MM.1S (cell line): ENCODE measurements around the gene TMEM31.
"Not testable (repeated sequence)": the region's sequence is repeated elsewhere in the genome, so short reads cannot be mapped to it uniquely, and the experiment has no call there.

Source experiments
- DNase-seq: peaks from one replicate; pipeline ENCODE4 v3.0.0-alpha.2; 2015
- H2AFZ ChIP-seq: fragments of 300-600 bp; sonication (generic); 2 replicates; pipeline ENCODE4 v1.6.0; 2016; ENCODE audit warnings: antibody characterized with exemption, low read length
- H3F3A ChIP-seq: fragments of 300-600 bp; sonication (generic); 2 replicates; pipeline ENCODE4 v1.6.1; 2016; ENCODE audit warnings: mild to moderate bottlenecking, antibody characterized with exemption, low read length, moderate library complexity, mixed read lengths; ENCODE audit not compliant: insufficient read depth
- H3K27ac ChIP-seq: fragments of 300-600 bp; sonication (generic); 2 replicates; pipeline ENCODE4 v1.5.1; 2016; ENCODE audit warnings: mild to moderate bottlenecking, low read length
- H3K27me3 ChIP-seq: fragments of 300-600 bp; sonication (generic); replicated peaks from 2 replicates; pipeline ENCODE4 v1.6.0; 2016; ENCODE audit warnings: low read length; ENCODE audit not compliant: insufficient read depth
- H3K36me3 ChIP-seq: fragments of 300-600 bp; sonication (generic); replicated peaks from 2 replicates; pipeline ENCODE4 v1.6.1; 2016; ENCODE audit warnings: mild to moderate bottlenecking, low read length, mixed read lengths; ENCODE audit not compliant: insufficient read depth
- H3K4me1 ChIP-seq: fragments of 300-600 bp; sonication (generic); 2 replicates; pipeline ENCODE4 v1.6.1; 2016; ENCODE audit warnings: low read length, mixed read lengths
- H3K4me2 ChIP-seq: fragments of 300-600 bp; sonication (generic); 2 replicates; pipeline ENCODE4 v1.6.0; 2016; ENCODE audit warnings: low read depth, low read length
- H3K4me3 ChIP-seq: fragments of 300-600 bp; sonication (generic); 2 replicates; pipeline ENCODE4 v1.5.1; 2016; ENCODE audit warnings: low read length, mixed read lengths
- H3K79me2 ChIP-seq: fragments of 300-600 bp; sonication (generic); 2 replicates; pipeline ENCODE4 v1.6.1; 2016; ENCODE audit warnings: mixed run types, low read length, mixed read lengths
- H3K9ac ChIP-seq: fragments of 300-600 bp; sonication (generic); 2 replicates; pipeline ENCODE4 v1.6.1; 2016; ENCODE audit warnings: low read length, mixed read lengths
- H3K9me2 ChIP-seq: fragments of 300-600 bp; sonication (generic); replicated peaks from 2 replicates; pipeline ENCODE4 v1.6.1; 2016; ENCODE audit warnings: mild to moderate bottlenecking, low read length, mixed read lengths; ENCODE audit not compliant: insufficient read depth
- H3K9me3 ChIP-seq: fragments of 300-600 bp; sonication (generic); replicated peaks from 2 replicates; pipeline ENCODE4 v1.6.1; 2016; ENCODE audit warnings: mild to moderate bottlenecking, low read length, mixed read lengths; ENCODE audit not compliant: insufficient read depth
- H4K20me1 ChIP-seq: fragments of 300-600 bp; sonication (generic); 2 replicates; pipeline ENCODE4 v1.6.1; 2016; ENCODE audit warnings: mild to moderate bottlenecking, low read length, moderate library complexity, mixed read lengths; ENCODE audit not compliant: insufficient read depth
- EZH2 ChIP-seq: fragments of 300-600 bp; sonication (generic); optimal IDR thresholded peaks from 2 replicates; pipeline ENCODE3; 2017; ENCODE audit warnings: low read depth, mild to moderate bottlenecking, antibody characterized with exemption, low read length, mixed read lengths
- EZH2phosphoT487 ChIP-seq: fragments of 300-600 bp; sonication (generic); IDR thresholded peaks from 2 replicates; pipeline ENCODE4 v1.6.1; 2018; ENCODE audit warnings: antibody characterized with exemption, low read length
- TF ChIP-seq, protein P1 (sequence below): fragments of 300-600 bp; sonication (generic); IDR thresholded peaks from 2 replicates; pipeline ENCODE4 v1.5.1; 2016; ENCODE audit warnings: antibody characterized with exemption, low read length, mixed read lengths

Gene TMEM31

DNA sequence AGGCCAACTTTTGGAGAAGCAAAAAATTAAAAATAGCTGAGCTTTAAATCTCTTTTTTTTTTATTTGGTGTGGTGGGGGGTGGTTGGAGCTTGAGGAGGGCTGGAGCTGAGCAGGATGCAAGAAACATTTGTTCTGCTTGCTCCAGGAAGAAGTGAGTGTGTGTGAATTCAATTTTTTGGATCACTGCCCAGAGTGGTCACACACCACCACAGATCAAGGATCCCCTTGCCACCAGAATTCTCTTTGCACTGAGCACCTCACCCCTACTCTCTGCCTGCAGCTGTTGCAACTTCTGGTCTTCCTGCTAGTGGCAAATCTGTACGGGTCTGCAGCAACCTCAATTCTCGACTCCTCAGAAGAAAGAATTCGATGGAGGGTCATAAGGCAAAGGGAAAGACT is 46.0 kb downstream of the TMEM31 start:
- Histone ChIP-seq H3K79me2 (no peaks in the 10 kb centered on the region), H3K27ac (no peak overlapping the region), H3K4me3 (no peak overlapping the region), H2AFZ (no peak overlapping the region), H3K4me1 (no peaks in the 10 kb centered on the region), H3K9me3 (no peaks in the 10 kb centered on the region), H4K20me1 (no peaks in the 10 kb centered on the region), H3F3A (no peaks in the 10 kb centered on the region), H3K4me2 (no peak overlapping the region), H3K9ac (no peak overlapping the region), H3K27me3 (no peaks in the 10 kb centered on the region), H3K9me2 (no peaks in the 10 kb centered on the region), H3K36me3 (no peaks in the 10 kb centered on the region)
- no peak for DNase-seq
- TF ChIP-seq EZH2phosphoT487 = no peak
- no peak for TF ChIP-seq EZH2
- TF ChIP-seq, protein P1, sequence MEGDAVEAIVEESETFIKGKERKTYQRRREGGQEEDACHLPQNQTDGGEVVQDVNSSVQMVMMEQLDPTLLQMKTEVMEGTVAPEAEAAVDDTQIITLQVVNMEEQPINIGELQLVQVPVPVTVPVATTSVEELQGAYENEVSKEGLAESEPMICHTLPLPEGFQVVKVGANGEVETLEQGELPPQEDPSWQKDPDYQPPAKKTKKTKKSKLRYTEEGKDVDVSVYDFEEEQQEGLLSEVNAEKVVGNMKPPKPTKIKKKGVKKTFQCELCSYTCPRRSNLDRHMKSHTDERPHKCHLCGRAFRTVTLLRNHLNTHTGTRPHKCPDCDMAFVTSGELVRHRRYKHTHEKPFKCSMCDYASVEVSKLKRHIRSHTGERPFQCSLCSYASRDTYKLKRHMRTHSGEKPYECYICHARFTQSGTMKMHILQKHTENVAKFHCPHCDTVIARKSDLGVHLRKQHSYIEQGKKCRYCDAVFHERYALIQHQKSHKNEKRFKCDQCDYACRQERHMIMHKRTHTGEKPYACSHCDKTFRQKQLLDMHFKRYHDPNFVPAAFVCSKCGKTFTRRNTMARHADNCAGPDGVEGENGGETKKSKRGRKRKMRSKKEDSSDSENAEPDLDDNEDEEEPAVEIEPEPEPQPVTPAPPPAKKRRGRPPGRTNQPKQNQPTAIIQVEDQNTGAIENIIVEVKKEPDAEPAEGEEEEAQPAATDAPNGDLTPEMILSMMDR = no peak

DNA sequence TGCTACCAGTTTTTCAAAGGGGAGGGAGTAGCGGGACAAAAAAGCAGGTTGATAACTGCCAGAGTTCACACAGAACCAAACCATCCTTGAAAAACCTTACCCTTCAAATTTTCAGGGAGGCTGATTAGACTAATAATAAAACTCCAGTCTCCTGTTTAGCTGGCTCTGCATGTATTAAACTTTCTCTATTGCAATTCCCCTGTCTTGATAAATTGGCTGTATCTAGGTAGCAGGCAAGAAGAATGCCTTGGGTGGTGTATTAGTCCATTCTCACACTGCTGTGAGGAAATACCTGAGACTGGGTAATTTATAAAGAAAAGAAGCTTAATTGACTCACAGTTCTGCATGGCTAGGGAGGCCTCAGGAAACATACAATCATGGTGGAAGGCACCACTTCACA is 47.8 kb downstream of the TMEM31 start:
- no peaks in the 10 kb centered on the region for H3K9me2 ChIP-seq
- no peak overlapping the region for H3K27ac ChIP-seq
- no peak overlapping the region for H3K4me3 ChIP-seq
- H3K79me2 ChIP-seq = no peaks in the 10 kb centered on the region
- no peaks in the 10 kb centered on the region for H3K9me3 ChIP-seq
- no peaks in the 10 kb centered on the region for H3K4me1 ChIP-seq
- H3K9ac ChIP-seq = no peak overlapping the region
- TF ChIP-seq EZH2 (no peak), EZH2phosphoT487 (no peak)
- TF ChIP-seq, protein P1 = no peak
- no peaks in the 10 kb centered on the region for H3K36me3 ChIP-seq
- no peaks in the 10 kb centered on the region for H4K20me1 ChIP-seq
- H3F3A ChIP-seq = no peaks in the 10 kb centered on the region
- DNase-seq = no peak
- no peak overlapping the region for H3K4me2 ChIP-seq
- no peak overlapping the region for H2AFZ ChIP-seq
- no peaks in the 10 kb centered on the region for H3K27me3 ChIP-seq

DNA sequence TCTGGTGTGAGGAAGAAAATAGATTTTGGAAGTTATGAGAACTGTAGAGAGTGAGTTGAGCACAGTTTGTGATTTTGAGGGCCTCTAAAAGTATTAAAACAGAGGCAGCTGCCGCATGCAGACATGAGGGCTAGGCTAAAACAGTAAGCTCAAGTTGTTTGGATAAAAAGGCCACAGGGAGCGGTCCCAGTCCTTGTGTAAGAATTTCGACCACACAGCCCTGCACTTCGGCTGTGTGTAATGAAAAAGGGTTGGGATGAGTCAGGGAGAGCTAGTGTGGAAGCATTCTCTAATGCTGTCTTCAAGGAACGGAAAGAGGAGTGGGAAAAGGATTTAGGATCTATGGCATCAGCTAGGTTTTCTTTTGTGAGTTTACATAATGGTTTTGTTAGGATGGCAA is 52.8 kb downstream of the TMEM31 start:
- not testable (repeated sequence) for H3K9me2 ChIP-seq, H3F3A ChIP-seq, H3K4me1 ChIP-seq, H3K27ac ChIP-seq, H3K36me3 ChIP-seq, H3K9ac ChIP-seq, H3K27me3 ChIP-seq, H3K4me2 ChIP-seq, H3K9me3 ChIP-seq, H3K79me2 ChIP-seq, H4K20me1 ChIP-seq, DNase-seq, H2AFZ ChIP-seq, H3K4me3 ChIP-seq
